OCI-LY7 (cell line): ENCODE data around the gene ANO6. TPM values are rescaled to one million over a fixed set of nuclear protein-coding genes. Genes with fewer than 3 reads are reported as not detected.

Experiments used
- BruUV-seq: library from RNA; stranded (reverse); fragments of 400-500 nt; replicated peaks from 2 replicates; lab custom pipeline; 2021; lab: Mats Ljungman, UMichigan
- CTCF ChIA-PET: fragments of 300-600 bp; sonication (Branson Sonifier 250); formaldehyde crosslinking; loops from one replicate; lab custom pipeline; 2022; ENCODE audit warnings: antibody characterized with exemption; ENCODE audit not compliant: unreplicated experiment; lab: Charles Lee
- POLR2A ChIA-PET: fragments of 300-600 bp; sonication (Branson Sonifier 250); formaldehyde crosslinking; loops from one replicate; lab custom pipeline; 2022; ENCODE audit warnings: antibody characterized with exemption; lab: Charles Lee
- DNase-seq: peaks from one replicate; pipeline ENCODE4 v3.0.0-alpha.2; 2015; ENCODE audit warnings: low spot score
- H2AFZ ChIP-seq: fragments of 200-600 bp; sonication (generic), shearing (Covaris generic); 2 replicates; pipeline ENCODE4 v1.6.1; 2014; ENCODE audit warnings: mild to moderate bottlenecking, antibody characterized with exemption, low read length, moderate library complexity
- H3K27ac ChIP-seq: fragments of 200-600 bp; sonication (generic); 2 replicates; pipeline ENCODE4 v1.5.1; 2014; ENCODE audit warnings: mixed run types, low read depth, mild to moderate bottlenecking, moderate library complexity, low read length, inconsistent platforms; ENCODE audit not compliant: poor library complexity, severe bottlenecking
- H3K36me3 ChIP-seq: fragments of 200-600 bp; sonication (generic); 2 replicates; pipeline ENCODE4 v1.6.1; 2014; ENCODE audit warnings: mild to moderate bottlenecking, antibody characterized with exemption, low read length, moderate library complexity, mixed read lengths; ENCODE audit not compliant: insufficient read depth
- H3K4me1 ChIP-seq: fragments of 200-600 bp; sonication (generic); 2 replicates; pipeline ENCODE4 v1.5.1; 2014; ENCODE audit warnings: mild to moderate bottlenecking, low read length; ENCODE audit not compliant: insufficient read depth, poor library complexity, severe bottlenecking
- H3K4me2 ChIP-seq: fragments of 200-600 bp; sonication (generic); 2 replicates; pipeline ENCODE4 v1.6.1; 2014; ENCODE audit warnings: mild to moderate bottlenecking, low read length
- H3K4me3 ChIP-seq: fragments of 200-600 bp; sonication (generic); 2 replicates; pipeline ENCODE4 v1.5.1; 2014; ENCODE audit warnings: mild to moderate bottlenecking, low read depth, low read length; ENCODE audit not compliant: poor library complexity, severe bottlenecking
- H3K79me2 ChIP-seq: fragments of 200-600 bp; sonication (generic); 2 replicates; pipeline ENCODE4 v1.6.1; 2016; ENCODE audit warnings: low read depth, mild to moderate bottlenecking, low read length, moderate library complexity, mixed read lengths; ENCODE audit not compliant: insufficient read depth
- H3K9me2 ChIP-seq: fragments of 200-600 bp; sonication (generic); 2 replicates; pipeline ENCODE4 v1.6.1; 2016; ENCODE audit warnings: mild to moderate bottlenecking, low read length, mixed read lengths; ENCODE audit not compliant: insufficient read depth
- H3K9me3 ChIP-seq: fragments of 200-600 bp; sonication (generic); 2 replicates; pipeline ENCODE4 v1.6.1; 2014; ENCODE audit warnings: mild to moderate bottlenecking, mixed run types, low read length, mixed read lengths
- H4K20me1 ChIP-seq: fragments of 200-600 bp; sonication (generic); 2 replicates; pipeline ENCODE4 v1.6.1; 2014; ENCODE audit warnings: mild to moderate bottlenecking, antibody characterized with exemption, low read length, moderate library complexity, mixed read lengths; ENCODE audit not compliant: insufficient read depth
- CTCF ChIP-seq: fragments of 200-600 bp; sonication (generic); conservative IDR thresholded peaks from 2 replicates; pipeline ENCODE4 v1.5.1; 2014; ENCODE audit warnings: mild to moderate bottlenecking, antibody characterized with exemption, low read length, moderate library complexity, mixed read lengths
- EZH2phosphoT487 ChIP-seq: fragments of 200-600 bp; sonication (generic); IDR thresholded peaks from 2 replicates; pipeline ENCODE4 v1.6.1; 2018; ENCODE audit warnings: low read depth, borderline replicate concordance, mild to moderate bottlenecking, mixed run types, antibody characterized with exemption, low read length, moderate library complexity, mixed read lengths
- intact Hi-C: fragments of 100-400 bp; cut with micrococcal nuclease; formaldehyde crosslinking; loops from one replicate; pipeline ENCODE4 v1.10.0; 2022; ENCODE audit not compliant: unreplicated experiment
- total RNA-seq, 2 experiments: library from RNA; depleted of rRNA in 1 of 2; stranded (reverse); fragments of >200 nt in 1 of 2; shearing (Covaris generic) in 1 of 2; gene quantifications; 2 replicates each; pipeline ENCODE4 v1.2.3, GENCODE V29; 2014 to 2022

ANO6 gene
- total RNA-seq, 2 experiments from 2014 or later: 15.0 to 17.7 TPM

- intact Hi-C loops: no loop called here
- Histone ChIP-seq H3K4me2 (no peak overlapping the region), H3K79me2 (no peaks in the 10 kb centered on the region), H3K4me3 (no peak overlapping the region), H3K9me3 (no peaks in the 10 kb centered on the region), H3K9me2 (no peaks in the 10 kb centered on the region), H3K4me1 (peaks cover 4% of the 10 kb centered on the region), H3K36me3 (no peaks in the 10 kb centered on the region), H4K20me1 (no peaks in the 10 kb centered on the region), H2AFZ (no peak overlapping the region), H3K27ac (no peak overlapping the region)
- CTCF ChIA-PET: no interaction called here
- no peak for TF ChIP-seq EZH2phosphoT487
- POLR2A ChIA-PET: interaction anchor here (0.7 kb wide), 1 partner anchor 11 kb away, joined by 6 read pairs; no protein-coding TSS in a partner anchor
- no TSS peak for BruUV-seq
- DNase-seq: no peak
These were observed 75.6 kb downstream of the ANO6 start for GRCh38 chr12:45291518-45291917.

- no peak overlapping the region for H3K4me2 ChIP-seq
- no peaks in the 10 kb centered on the region for H4K20me1 ChIP-seq
- intact Hi-C loops: no loop called here
- H3K9me2 ChIP-seq: no peaks in the 10 kb centered on the region
- peaks cover 4% of the 10 kb centered on the region for H3K4me1 ChIP-seq
- no peaks in the 10 kb centered on the region for H3K9me3 ChIP-seq
- TF ChIP-seq CTCF: no peak
- TF ChIP-seq EZH2phosphoT487: no peak
- H3K36me3 ChIP-seq: no peaks in the 10 kb centered on the region
- ChIA-PET CTCF (no interaction called here), POLR2A (interaction anchor here (0.6 to 0.8 kb wide), 2 partner anchors 39 to 251 kb away, joined by 3 read pairs; no protein-coding TSS in a partner anchor)
- no peaks in the 10 kb centered on the region for H3K79me2 ChIP-seq
- H3K4me3 ChIP-seq: no peak overlapping the region
- H3K27ac ChIP-seq: no peak overlapping the region
- BruUV-seq: no TSS peak
- H2AFZ ChIP-seq: no peak overlapping the region
- no peak for DNase-seq
These were observed 76.7 kb downstream of the ANO6 start for GRCh38 chr12:45292486-45293195.

GRCh38 chr12:45294906-45295305 lies 79.0 kb downstream of the ANO6 start:
- intact Hi-C loops: no loop called here
- no peak for DNase-seq
- ChIA-PET POLR2A (interaction anchor here (0.6 to 0.8 kb wide), 3 partner anchors 16 to 61 kb away, joined by 3 to 5 read pairs (median 3); no protein-coding TSS in a partner anchor), CTCF (no interaction called here)
- Histone ChIP-seq H3K36me3 (no peaks in the 10 kb centered on the region), H3K9me3 (no peaks in the 10 kb centered on the region), H2AFZ (no peak overlapping the region), H4K20me1 (no peaks in the 10 kb centered on the region), H3K4me3 (no peak overlapping the region), H3K4me1 (peaks cover 4% of the 10 kb centered on the region), H3K9me2 (no peaks in the 10 kb centered on the region), H3K27ac (no peak overlapping the region), H3K79me2 (no peaks in the 10 kb centered on the region), H3K4me2 (no peak overlapping the region)
- BruUV-seq: no TSS peak
- no peak for TF ChIP-seq EZH2phosphoT487
- TF ChIP-seq CTCF: no peak
